ENCODE results near the gene TANGO6. TPM values are rescaled to one million over a fixed set of nuclear protein-coding genes. Genes with fewer than 3 reads are reported as not detected.

Gene TANGO6
- total and polyA plus RNA-seq, 2 of the 8 experiments (the other 6 are each of a cell fraction or from before 2014, with no cell fraction given): 5.0 to 19.5 TPM

DNA sequence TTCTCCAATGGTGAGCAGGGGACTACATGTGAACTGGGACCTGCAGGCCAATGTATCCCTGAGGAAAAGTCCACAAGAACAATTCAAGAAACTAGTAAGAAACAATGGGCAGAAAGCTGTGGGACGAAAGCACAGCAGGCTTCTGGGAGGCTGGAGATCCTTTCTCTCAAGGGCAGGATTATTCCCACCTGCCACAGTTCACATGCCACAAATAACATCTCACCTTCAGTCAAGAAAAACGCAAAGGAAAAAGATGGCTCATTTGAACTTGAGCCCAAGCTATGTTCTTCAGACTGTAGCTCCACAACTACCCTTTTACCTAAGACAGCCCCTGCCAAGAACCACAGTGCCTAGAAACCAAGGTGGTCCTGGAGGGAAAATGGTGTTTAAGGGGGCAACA, 275.1 kb downstream of the TANGO6 start:
- CTCF ChIA-PET (ENCODE audit: partially characterized antibody): interaction anchor here (1.2 to 12.3 kb wide), 5 partner anchors 6 to 216 kb away, joined by 4 to 174 read pairs (median 6); partner anchors contain the start of gene HAS3
- H3K79me2 ChIP-seq (ENCODE audit: control insufficient read depth in 1 of 2, insufficient read depth in 2 of 2, low read length in 2 of 2): peaks cover 0 to 4% of the 10 kb centered on the region in 2 experiments; a peak in 1 of 4 replicates
- TF ChIP-seq POU5F1 (IDR thresholded peaks at IDR 0.05; ENCODE audit: low read depth, low read length) (no peak), EZH2 (IDR thresholded peaks at IDR 0.05; ENCODE audit: low read depth, low read length, severe bottlenecking) (no peak), SIX5 (IDR thresholded peaks at IDR 0.05; ENCODE audit: low read depth, low read length) (no peak), RNF2 (IDR thresholded peaks at IDR 0.05; ENCODE audit: borderline replicate concordance, low read depth, low read length, missing control alignments, poor library complexity, severe bottlenecking) (no peak), RXRA (IDR thresholded peaks at IDR 0.05; ENCODE audit: insufficient read depth, low read depth, low read length) (no peak), RAD21 (IDR thresholded peaks at IDR 0.05 in 1 of 2, conservative IDR thresholded peaks at IDR 0.05 in 1 of 2; ENCODE audit: low read depth in 2 of 2, low read length in 2 of 2) (no peak), TCF12 (IDR thresholded peaks at IDR 0.05; ENCODE audit: low read depth, low read length) (no peak), EP300 (IDR thresholded peaks at IDR 0.05; ENCODE audit: borderline replicate concordance in 1 of 2, low read depth in 2 of 2, low read length in 2 of 2) (no peak)
- TF ChIP-seq, protein P1, sequence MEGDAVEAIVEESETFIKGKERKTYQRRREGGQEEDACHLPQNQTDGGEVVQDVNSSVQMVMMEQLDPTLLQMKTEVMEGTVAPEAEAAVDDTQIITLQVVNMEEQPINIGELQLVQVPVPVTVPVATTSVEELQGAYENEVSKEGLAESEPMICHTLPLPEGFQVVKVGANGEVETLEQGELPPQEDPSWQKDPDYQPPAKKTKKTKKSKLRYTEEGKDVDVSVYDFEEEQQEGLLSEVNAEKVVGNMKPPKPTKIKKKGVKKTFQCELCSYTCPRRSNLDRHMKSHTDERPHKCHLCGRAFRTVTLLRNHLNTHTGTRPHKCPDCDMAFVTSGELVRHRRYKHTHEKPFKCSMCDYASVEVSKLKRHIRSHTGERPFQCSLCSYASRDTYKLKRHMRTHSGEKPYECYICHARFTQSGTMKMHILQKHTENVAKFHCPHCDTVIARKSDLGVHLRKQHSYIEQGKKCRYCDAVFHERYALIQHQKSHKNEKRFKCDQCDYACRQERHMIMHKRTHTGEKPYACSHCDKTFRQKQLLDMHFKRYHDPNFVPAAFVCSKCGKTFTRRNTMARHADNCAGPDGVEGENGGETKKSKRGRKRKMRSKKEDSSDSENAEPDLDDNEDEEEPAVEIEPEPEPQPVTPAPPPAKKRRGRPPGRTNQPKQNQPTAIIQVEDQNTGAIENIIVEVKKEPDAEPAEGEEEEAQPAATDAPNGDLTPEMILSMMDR (IDR thresholded peaks at IDR 0.05; ENCODE audit: control extremely low read depth in 1 of 3, insufficient read depth in 1 of 3, low read depth in 1 of 3, low read length in 3 of 3): no peak

More for the DNA sequence above, 275.1 kb downstream of the TANGO6 start:
- H3K79me1 ChIP-seq (ENCODE audit: low read depth, low read length): peaks cover 14% of the 10 kb centered on the region; the same call in 1 of the 2 replicates
- no peak overlapping the region for H4K5ac ChIP-seq (ENCODE audit: insufficient read length, low read depth, low read length)
- no peak for DNase-seq (ENCODE audit: low read depth in 1 of 2, low spot score in 2 of 2)
- no peak overlapping the region for H4K91ac ChIP-seq (replicated peaks; ENCODE audit: insufficient read length, low read length)
- H2AK5ac ChIP-seq (ENCODE audit: low read depth, low read length): no peak overlapping the region
- no peak overlapping the region for H2BK120ac ChIP-seq (replicated peaks; ENCODE audit: low read depth, low read length)
- H3K56ac ChIP-seq (replicated peaks; ENCODE audit: insufficient read length, low read depth, low read length): no peak overlapping the region
- H3K4me3 ChIP-seq (ENCODE audit: extremely low read depth in 1 of 4, insufficient read depth in 2 of 4, low read depth in 3 of 4, low read length in 4 of 4): no peak overlapping the region
- POLR2A ChIA-PET (ENCODE audit: partially characterized antibody): interaction anchor here (0.6 to 4.1 kb wide), 9 partner anchors 11 to 808 kb away, joined by 3 to 38 read pairs (median 4); partner anchors contain the start of genes HAS3, PRMT7 and SLC7A6OS
- WGBS, 2 experiments (ENCODE audit: extremely low coverage in 1 of 2, insufficient coverage in 1 of 2, insufficient read length in 1 of 2, insufficient replicate concordance in 2 of 2, low coverage in 1 of 2, low lambda C conversion rate in 2 of 2, missing lambda C conversion rate in 1 of 2): 91% methylated on average over 2 of the region's 2 CpGs; no CpG with 5 or more reads in 1 of the 2 experiments
- no peak overlapping the region; a peak in 1 of 4 replicates for H3K4me2 ChIP-seq (ENCODE audit: insufficient read depth in 1 of 2, low read depth in 2 of 2, low read length in 2 of 2)
- no peak overlapping the region for H3K23ac ChIP-seq (ENCODE audit: insufficient read length)
- H3K4me1 ChIP-seq (replicated peaks in 1 of 4; ENCODE audit: control insufficient read depth in 3 of 4, insufficient read depth in 4 of 4, low read length in 3 of 4): no peaks in the 10 kb centered on the region
- H4K8ac ChIP-seq (ENCODE audit: extremely low read depth, insufficient read depth, low read length): no peak overlapping the region
- no peaks in the 10 kb centered on the region for H3K9me3 ChIP-seq (ENCODE audit: insufficient read depth in 2 of 2, low read depth in 1 of 2, low read length in 1 of 2)
- peaks cover 36 to 77% (median 59%) of the 10 kb centered on the region in 4 experiments for H3K36me3 ChIP-seq (ENCODE audit: control insufficient read depth in 2 of 4, insufficient read depth in 4 of 4, low read length in 3 of 4)
- no peak overlapping the region for H2BK5ac ChIP-seq (ENCODE audit: low read depth, low read length)
- H2BK20ac ChIP-seq (ENCODE audit: low read length): no peak overlapping the region
- no peaks in the 10 kb centered on the region for H3K23me2 ChIP-seq (ENCODE audit: low read depth, low read length)
- FAIRE-seq: no peak
- H3K18ac ChIP-seq (ENCODE audit: extremely low read depth, low read length): no peak overlapping the region
- no peak overlapping the region for H3K9ac ChIP-seq (replicated peaks in 1 of 4; ENCODE audit: extremely low read depth in 1 of 4, low read depth in 3 of 4, low read length in 3 of 4)
- H2BK15ac ChIP-seq (ENCODE audit: low read length): no peak overlapping the region
- H3K27me3 ChIP-seq (replicated peaks in 1 of 4; ENCODE audit: control insufficient read depth in 3 of 4, extremely low read depth in 1 of 4, insufficient read depth in 3 of 4, low read length in 3 of 4): no peaks in the 10 kb centered on the region
- peaks cover 2 to 9% of the 10 kb centered on the region in 2 experiments for H4K20me1 ChIP-seq (replicated peaks in 1 of 2; ENCODE audit: control insufficient read depth in 1 of 2, insufficient read depth in 2 of 2, low read length in 2 of 2)
- H2BK12ac ChIP-seq (ENCODE audit: low read depth, low read length): no peak overlapping the region
- H2AFZ ChIP-seq (ENCODE audit: low read length): no peak overlapping the region
- no peak overlapping the region for H3K14ac ChIP-seq (ENCODE audit: insufficient read length)
- H3K27ac ChIP-seq (ENCODE audit: low read depth, low read length): no peak overlapping the region
- H3K4ac ChIP-seq (replicated peaks; ENCODE audit: insufficient read length, low read depth, low read length): no peak overlapping the region
